Psoas muscle (tissue), 8 donors: ENCODE data around the gene CAMTA1. TPM values are rescaled to one million over a fixed set of nuclear protein-coding genes. Genes with fewer than 3 reads are reported as not detected.

Experiments used
- ATAC-seq, 4 donors: fragments of 200-7000 bp; cut with Tn5 transposase; one replicate each; pipeline ENCODE4 v1.9.1; 2020; ENCODE audit warnings: moderate library complexity in 3 of 4, mild to moderate bottlenecking in 2 of 4
- DNase-seq, 2 donors: peaks; one replicate each; pipeline ENCODE4 v3.0.0-alpha.2; 2020
- H3K27ac ChIP-seq: fragments of 200-600 bp; one replicate; pipeline ENCODE4 v1.8.0; 2022
- H3K27me3 ChIP-seq, 3 donors: fragments of 200-600 bp in 1 of 3; one replicate each; pipeline versions ENCODE4 v1.6.1 to v1.8.0; 2013 to 2022; ENCODE audit warnings: low read length in 2 of 3, mild to moderate bottlenecking in 2 of 3, moderate library complexity in 1 of 3; ENCODE audit not compliant: insufficient read depth in 3 of 3
- H3K36me3 ChIP-seq, 2 donors: fragments of 200-600 bp in 1 of 2; one replicate each; pipeline versions ENCODE4 v1.6.1 to v1.8.0; 2013 to 2022; ENCODE audit warnings: low read depth in 1 of 2, mild to moderate bottlenecking in 1 of 2, moderate library complexity in 1 of 2; ENCODE audit not compliant: insufficient read depth in 1 of 2
- H3K4me1 ChIP-seq: fragments of 200-600 bp; one replicate; pipeline ENCODE4 v1.8.0; 2022
- H3K4me3 ChIP-seq: fragments of 200-600 bp; one replicate; pipeline ENCODE4 v1.8.0; 2022; ENCODE audit warnings: mild to moderate bottlenecking
- H3K9me3 ChIP-seq: fragments of 200-600 bp; one replicate; pipeline ENCODE4 v1.8.0; 2022
- WGBS, 3 donors: extraction: QIAGEN DNeasy Blood & Tissue Kit; methylation state at CpG; one replicate each; pipeline versions ENCODE4 v1.1.6 to v1.1.7; 2013; 5-methylcytosine and 5-hydroxymethylcytosine counted together
- intact Hi-C, 2 donors: fragments of 100-400 bp; cut with DNase I; formaldehyde crosslinking; loops; one replicate each; pipeline versions ENCODE4 v1.11.0 to v1.14.2; 2022
- polyA plus RNA-seq, 3 donors: library from polyadenylated mRNA; stranded (reverse); fragments of 200-250 nt; gene quantifications; one replicate each; pipeline ENCODE4 v1.2.3, GENCODE V29; 2013
- total RNA-seq, 4 donors: library from RNA; stranded (reverse); fragmentation: NEBNext Ultra II Directional in 2 of 4; extraction: Animal tissue kit (Norgen Biotek cat#: 25700) in 2 of 4; gene quantifications; one replicate each; pipeline versions ENCODE4 v1.2.1 to v1.2.4, GENCODE V29; 2021 to 2023
- TF ChIP-seq, protein P1 (sequence below): fragments of 200-600 bp; IDR thresholded peaks from one replicate; pipeline ENCODE4 v1.8.0; 2022; ENCODE audit warnings: antibody characterized with exemption
- donor health status: healthy with polysubstance abuse.
- donor health status: DM: no; HTN: no; CAD: no; lungs with moderate emphysema.
- donor health status: Bipolar disorder and iron deficiency.
- donor health status: healthy.
- donor health status: DM: yes; HTN: yes; CAD: no.
- donor health status: DM: no; HTN: no; CAD: no.
- donor health status: DM: no; HTN: no; CAD: no.
- donor health status: DM: yes; HTN: yes; CAD: no.

The CAMTA1 gene
- total and polyA plus RNA-seq, 7 donors, result 64.6 to 206 (median 76.5) TPM

GRCh38 chr1:6889875-6890480 lies 104.7 kb downstream of the CAMTA1 start:
- no peaks in the 10 kb centered on the region for H3K36me3 ChIP-seq
- DNase-seq (no peak), ATAC-seq (peak; percentile 60 to 87 (median 70))
- H3K4me1 ChIP-seq, result no peaks in the 10 kb centered on the region
- WGBS, 3 donors, result 5 to 16% (median 5%) methylated on average over 3 of the region's 3 CpGs
- TF ChIP-seq, protein P1, sequence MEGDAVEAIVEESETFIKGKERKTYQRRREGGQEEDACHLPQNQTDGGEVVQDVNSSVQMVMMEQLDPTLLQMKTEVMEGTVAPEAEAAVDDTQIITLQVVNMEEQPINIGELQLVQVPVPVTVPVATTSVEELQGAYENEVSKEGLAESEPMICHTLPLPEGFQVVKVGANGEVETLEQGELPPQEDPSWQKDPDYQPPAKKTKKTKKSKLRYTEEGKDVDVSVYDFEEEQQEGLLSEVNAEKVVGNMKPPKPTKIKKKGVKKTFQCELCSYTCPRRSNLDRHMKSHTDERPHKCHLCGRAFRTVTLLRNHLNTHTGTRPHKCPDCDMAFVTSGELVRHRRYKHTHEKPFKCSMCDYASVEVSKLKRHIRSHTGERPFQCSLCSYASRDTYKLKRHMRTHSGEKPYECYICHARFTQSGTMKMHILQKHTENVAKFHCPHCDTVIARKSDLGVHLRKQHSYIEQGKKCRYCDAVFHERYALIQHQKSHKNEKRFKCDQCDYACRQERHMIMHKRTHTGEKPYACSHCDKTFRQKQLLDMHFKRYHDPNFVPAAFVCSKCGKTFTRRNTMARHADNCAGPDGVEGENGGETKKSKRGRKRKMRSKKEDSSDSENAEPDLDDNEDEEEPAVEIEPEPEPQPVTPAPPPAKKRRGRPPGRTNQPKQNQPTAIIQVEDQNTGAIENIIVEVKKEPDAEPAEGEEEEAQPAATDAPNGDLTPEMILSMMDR, result peak; percentile 80
- no peak overlapping the region for H3K27ac ChIP-seq
- no peaks in the 10 kb centered on the region for H3K27me3 ChIP-seq
- intact Hi-C loops, result loop anchor here (2.0 to 5.0 kb wide), 3 partner anchors 97 to 169 kb away; no protein-coding TSS in a partner anchor
- H3K4me3 ChIP-seq, result no peak overlapping the region
- H3K9me3 ChIP-seq, result no peaks in the 10 kb centered on the region

- 85 to 95% (median 92%) methylated on average over 1 of the region's 1 CpG for WGBS, 3 donors
- no peak for ATAC-seq
- H3K9me3 ChIP-seq, result no peaks in the 10 kb centered on the region
- intact Hi-C loops, result loop anchor here (2.0 kb wide), 2 partner anchors 98 to 170 kb away; no protein-coding TSS in a partner anchor
- H3K27ac ChIP-seq, result no peak overlapping the region
- no peaks in the 10 kb centered on the region for H3K36me3 ChIP-seq
- TF ChIP-seq, protein P1, result no peak
- no peaks in the 10 kb centered on the region for H3K27me3 ChIP-seq
- no peaks in the 10 kb centered on the region for H3K4me1 ChIP-seq
- no peak for DNase-seq
- no peak overlapping the region for H3K4me3 ChIP-seq
Measured at GRCh38 chr1:6890686-6891085, 105.4 kb downstream of the CAMTA1 start.

DNA sequence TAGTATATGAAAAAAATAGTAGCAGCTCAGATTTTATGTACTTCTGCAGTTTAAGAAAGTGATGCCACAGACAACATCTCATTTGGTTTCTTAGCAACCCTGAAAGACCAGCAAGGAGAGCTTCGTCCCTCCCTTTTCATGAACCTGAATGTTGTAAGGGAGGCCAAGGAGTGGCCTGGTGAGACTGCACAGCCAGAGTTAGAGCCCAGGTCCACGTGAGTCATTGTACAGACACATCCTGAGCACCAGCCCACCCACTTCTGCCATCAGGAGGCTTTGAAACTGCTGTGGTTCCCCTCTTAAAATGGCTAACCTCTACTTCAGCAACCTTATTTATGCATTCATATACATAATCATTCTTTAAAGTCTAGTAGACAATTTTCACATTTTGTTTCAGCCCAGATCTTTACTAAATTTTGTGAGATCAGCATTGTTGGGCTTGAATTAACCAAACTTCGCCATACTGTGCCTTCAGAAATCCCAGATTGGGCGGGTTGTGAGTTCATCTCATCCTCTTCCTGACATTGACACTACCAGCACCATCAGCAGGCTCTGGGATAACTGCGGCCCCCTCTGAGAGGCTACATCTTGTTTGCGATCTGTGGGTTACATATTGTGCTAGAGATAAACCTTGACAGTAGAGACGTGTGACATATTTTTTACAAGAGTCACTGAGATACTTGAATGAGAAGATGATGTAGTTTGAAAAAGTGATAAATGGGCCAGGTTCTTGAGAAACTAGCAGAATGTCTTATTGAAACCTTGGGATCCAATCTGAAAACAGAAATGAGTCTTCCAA lies 106.7 kb downstream of the CAMTA1 start:
- Histone ChIP-seq H3K27me3 (no peaks in the 10 kb centered on the region), H3K4me1 (no peaks in the 10 kb centered on the region), H3K9me3 (no peaks in the 10 kb centered on the region), H3K4me3 (no peak overlapping the region), H3K36me3 (no peaks in the 10 kb centered on the region), H3K27ac (no peak overlapping the region)
- ATAC-seq (no peak), DNase-seq (no peak)
- WGBS, 3 donors, result 93 to 97% (median 94%) methylated on average over 7 of the region's 7 CpGs
- intact Hi-C loops, result loop anchor here (2.0 kb wide), 3 partner anchors 97 to 171 kb away; no protein-coding TSS in a partner anchor
- TF ChIP-seq, protein P1, result no peak

GRCh38 chr1:6893388-6893787 lies 108.1 kb downstream of the CAMTA1 start:
- no peaks in the 10 kb centered on the region for H3K36me3 ChIP-seq
- intact Hi-C loops, result loop anchor here in 1 of 2 donors (2.0 kb wide), 1 partner anchor 99 kb away; no protein-coding TSS in a partner anchor
- H3K9me3 ChIP-seq, result no peaks in the 10 kb centered on the region
- H3K27me3 ChIP-seq, result no peaks in the 10 kb centered on the region
- H3K4me3 ChIP-seq, result no peak overlapping the region
- TF ChIP-seq, protein P1, result no peak
- no peak for DNase-seq
- no peaks in the 10 kb centered on the region for H3K4me1 ChIP-seq
- WGBS, 3 donors, result 86 to 94% (median 91%) methylated on average over 7 of the region's 7 CpGs
- no peak for ATAC-seq
- H3K27ac ChIP-seq, result no peak overlapping the region
